ENCODE data around the gene COPS8. TPM values are rescaled to one million over a fixed set of nuclear protein-coding genes. Genes with fewer than 3 reads are reported as not detected.

The COPS8 gene
- total and polyA plus RNA-seq, 2 donors (not counting 3 experiments of a cell fraction or from before 2014, with no cell fraction given) = 73.6 to 80.7 TPM

DNA sequence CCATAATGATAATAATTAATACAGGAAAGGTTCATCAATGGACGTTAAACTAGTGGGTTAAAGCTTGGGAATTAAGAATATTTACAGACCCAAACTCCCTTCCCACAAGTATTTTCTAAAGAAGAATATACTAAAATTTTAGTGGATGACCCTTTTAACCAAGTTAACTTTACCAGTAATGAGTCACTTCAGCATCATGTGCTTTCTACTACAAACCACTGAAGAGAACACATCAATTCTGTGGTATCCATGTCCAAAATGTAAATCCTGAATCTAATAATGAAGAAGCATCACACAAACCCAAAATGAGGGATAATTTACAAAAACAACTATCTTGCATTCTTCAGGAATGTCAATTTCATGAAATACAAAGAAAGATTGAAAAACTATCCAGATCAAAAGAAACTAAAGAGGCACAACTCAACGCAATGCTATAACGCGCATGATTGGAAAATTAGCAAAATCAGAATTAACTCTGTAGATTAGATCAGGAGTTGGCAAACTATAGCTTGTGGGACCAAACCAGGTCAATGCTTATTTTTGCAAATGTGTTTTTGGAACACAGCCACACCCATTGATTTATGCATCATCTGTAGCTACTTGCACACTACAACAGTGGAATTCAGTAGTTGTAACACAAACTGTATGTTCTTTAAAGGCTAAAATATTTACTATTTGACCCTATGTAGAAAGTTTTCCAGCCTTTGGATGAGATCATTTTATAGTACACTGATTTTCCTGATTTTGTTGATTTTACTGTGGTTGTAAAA, 27.5 kb downstream of the COPS8 start:
- no peaks in the 10 kb centered on the region for H3K79me2 ChIP-seq (ENCODE audit: control insufficient read depth, insufficient read depth, low read length)
- H3K4me3 ChIP-seq (replicated peaks in 1 of 3; ENCODE audit: insufficient read depth in 1 of 3, low read depth in 1 of 3, low read length in 3 of 3) = no peak overlapping the region
- POLR2A ChIA-PET = no interaction called here
- H4K20me1 ChIP-seq (replicated peaks; ENCODE audit: control insufficient read depth, extremely low read depth, insufficient read depth, low read length) = no peaks in the 10 kb centered on the region
- DNase-seq (ENCODE audit: low read depth, low spot score) (no peak), FAIRE-seq (no peak)
- no peak overlapping the region for H3K4me2 ChIP-seq (ENCODE audit: insufficient read depth, low read length)
- no peak overlapping the region for H3K27ac ChIP-seq (ENCODE audit: insufficient read depth, low read depth, low read length)
- H3K4me1 ChIP-seq (ENCODE audit: control insufficient read depth, extremely low read depth, insufficient read depth, low read length) = peaks cover 3% of the 10 kb centered on the region
- no peaks in the 10 kb centered on the region for H3K27me3 ChIP-seq (ENCODE audit: control insufficient read depth in 2 of 2, insufficient read depth in 2 of 2, low read length in 2 of 2)
- H3K9ac ChIP-seq (replicated peaks; ENCODE audit: extremely low read depth, insufficient read depth, low read length) = no peak overlapping the region
- no TSS peak for BruUV-seq (replicated peaks)
- no peaks in the 10 kb centered on the region for H3K9me1 ChIP-seq (replicated peaks; ENCODE audit: control insufficient read depth, extremely low read depth, insufficient read depth, low read length)
- H2AFZ ChIP-seq (ENCODE audit: low read depth, low read length) = no peak overlapping the region
- TF ChIP-seq JUN (IDR thresholded peaks at IDR 0.05; ENCODE audit: borderline replicate concordance, insufficient read depth, insufficient read length, low read depth) = no peak
- no peak for TF ChIP-seq EZH2 (IDR thresholded peaks at IDR 0.05; ENCODE audit: borderline replicate concordance, low read depth, low read length, severe bottlenecking)
- no peak for TF ChIP-seq GATA2 (IDR thresholded peaks at IDR 0.05; ENCODE audit: insufficient read depth, insufficient read length, low read depth, low read length)
- TF ChIP-seq MYC (IDR thresholded peaks at IDR 0.05; ENCODE audit: low read depth, low read length) = no peak
- TF ChIP-seq POLR2A (IDR thresholded peaks at IDR 0.05; ENCODE audit: low read depth, low read length) = no peak
- TF ChIP-seq, protein P1, sequence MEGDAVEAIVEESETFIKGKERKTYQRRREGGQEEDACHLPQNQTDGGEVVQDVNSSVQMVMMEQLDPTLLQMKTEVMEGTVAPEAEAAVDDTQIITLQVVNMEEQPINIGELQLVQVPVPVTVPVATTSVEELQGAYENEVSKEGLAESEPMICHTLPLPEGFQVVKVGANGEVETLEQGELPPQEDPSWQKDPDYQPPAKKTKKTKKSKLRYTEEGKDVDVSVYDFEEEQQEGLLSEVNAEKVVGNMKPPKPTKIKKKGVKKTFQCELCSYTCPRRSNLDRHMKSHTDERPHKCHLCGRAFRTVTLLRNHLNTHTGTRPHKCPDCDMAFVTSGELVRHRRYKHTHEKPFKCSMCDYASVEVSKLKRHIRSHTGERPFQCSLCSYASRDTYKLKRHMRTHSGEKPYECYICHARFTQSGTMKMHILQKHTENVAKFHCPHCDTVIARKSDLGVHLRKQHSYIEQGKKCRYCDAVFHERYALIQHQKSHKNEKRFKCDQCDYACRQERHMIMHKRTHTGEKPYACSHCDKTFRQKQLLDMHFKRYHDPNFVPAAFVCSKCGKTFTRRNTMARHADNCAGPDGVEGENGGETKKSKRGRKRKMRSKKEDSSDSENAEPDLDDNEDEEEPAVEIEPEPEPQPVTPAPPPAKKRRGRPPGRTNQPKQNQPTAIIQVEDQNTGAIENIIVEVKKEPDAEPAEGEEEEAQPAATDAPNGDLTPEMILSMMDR (IDR thresholded peaks at IDR 0.05; ENCODE audit: extremely low read depth in 1 of 2, insufficient read depth in 1 of 2, low read depth in 1 of 2, low read length in 2 of 2) = no peak
- CTCF ChIA-PET = interaction anchor here (1.4 kb wide), 1 partner anchor 308 kb away, joined by 3 read pairs; no protein-coding TSS in a partner anchor
- dilution Hi-C loops (cut with MboI; ENCODE audit: extremely low pct_ligation_motif_present, low sequenced_read_pairs) (no loop called here), intact Hi-C loops (cut with micrococcal nuclease) (no loop called here)
- no peaks in the 10 kb centered on the region for H3K9me3 ChIP-seq (replicated peaks; ENCODE audit: control insufficient read depth, insufficient read depth, low read length)
- H3K36me3 ChIP-seq (ENCODE audit: control insufficient read depth in 2 of 2, extremely low read depth in 1 of 2, insufficient read depth in 2 of 2, low read length in 2 of 2) = no peaks in the 10 kb centered on the region
